ENCODE results near the gene SRSF3.
"Not testable (repeated sequence)": the region's sequence is repeated elsewhere in the genome, so short reads cannot be mapped to it uniquely, and the experiment has no call there.

SRSF3 gene

GRCh38 chr6:36650848-36651478 lies 56.8 kb downstream of the SRSF3 start:
- H3K4me3 ChIP-seq (ENCODE audit: low read length), result no peak overlapping the region
- H3K27me3 ChIP-seq (ENCODE audit: control insufficient read depth, insufficient read depth, low read length), result no peaks in the 10 kb centered on the region
- H3K9ac ChIP-seq (ENCODE audit: low read length), result no peak overlapping the region
- no peaks in the 10 kb centered on the region for H3K36me3 ChIP-seq (ENCODE audit: control insufficient read depth, insufficient read depth, low read length)
- peaks cover 6% of the 10 kb centered on the region for H3K4me1 ChIP-seq (ENCODE audit: control insufficient read depth, insufficient read depth, low read length)
- H3K9me3 ChIP-seq (ENCODE audit: control insufficient read depth, low read length), result no peaks in the 10 kb centered on the region

DNA sequence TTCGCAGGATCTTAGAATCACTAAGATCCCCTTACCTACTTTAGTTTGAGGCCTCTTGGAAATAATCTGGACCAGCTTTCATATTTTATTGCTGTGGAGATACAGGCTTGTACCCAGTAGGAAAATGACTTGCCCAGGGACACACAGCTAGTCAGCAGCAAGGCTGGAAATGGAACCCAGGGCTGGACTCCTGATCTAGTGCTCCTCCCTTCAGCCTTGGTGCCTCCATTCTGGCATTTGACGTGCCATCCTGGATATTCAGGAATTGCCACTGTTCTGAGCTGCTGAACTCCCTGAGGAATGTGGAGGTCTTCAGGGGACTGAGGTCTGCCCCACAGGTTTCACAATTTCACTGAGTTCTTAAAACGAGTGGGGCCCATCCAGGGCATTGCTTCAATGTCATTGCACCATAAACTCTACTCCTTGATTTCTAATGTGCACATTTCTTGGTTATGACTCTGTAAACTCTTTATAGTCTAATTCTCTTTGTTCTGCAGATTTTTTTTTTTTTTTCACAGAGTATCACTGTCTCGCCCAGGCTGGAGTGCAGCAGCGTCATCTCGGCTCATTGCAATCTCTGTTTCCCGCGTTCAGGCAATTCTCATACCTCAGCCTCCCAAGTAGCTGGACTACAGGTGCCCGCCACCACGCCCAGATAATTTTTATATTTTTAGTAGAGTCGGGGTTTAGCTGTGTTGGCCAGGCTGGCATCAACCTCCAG lies 57.7 kb downstream of the SRSF3 start:
- Histone ChIP-seq H3K9me3 (ENCODE audit: control insufficient read depth, low read length) (no peaks in the 10 kb centered on the region), H3K36me3 (ENCODE audit: control insufficient read depth, insufficient read depth, low read length) (no peaks in the 10 kb centered on the region), H3K4me3 (ENCODE audit: low read length) (no peak overlapping the region), H3K4me1 (ENCODE audit: control insufficient read depth, insufficient read depth, low read length) (peaks cover 6% of the 10 kb centered on the region), H3K9ac (ENCODE audit: low read length) (no peak overlapping the region), H3K27me3 (ENCODE audit: control insufficient read depth, insufficient read depth, low read length) (no peaks in the 10 kb centered on the region)

DNA sequence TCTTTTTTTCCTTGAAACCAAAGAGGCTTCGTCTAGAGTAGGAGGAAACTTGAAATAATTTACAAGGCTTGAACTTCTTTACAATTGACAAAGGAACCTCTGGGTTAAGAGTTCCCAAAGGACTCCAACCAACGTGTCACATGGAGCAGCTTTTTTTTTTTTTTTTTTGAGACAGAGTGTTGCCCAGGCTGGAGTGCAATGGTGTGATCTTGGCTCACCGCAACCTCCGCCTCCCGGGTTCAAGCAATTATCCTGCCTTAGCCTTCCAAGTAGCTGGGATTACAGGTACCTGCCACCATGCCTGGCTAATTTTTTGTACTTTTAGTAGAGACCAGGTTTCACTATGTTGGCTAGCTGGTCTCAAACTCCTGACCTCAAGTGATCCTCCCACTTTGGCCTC lies 60.3 kb downstream of the SRSF3 start:
- not testable (repeated sequence) for H3K4me1 ChIP-seq (ENCODE audit: control insufficient read depth, insufficient read depth, low read length); H3K4me3 ChIP-seq (ENCODE audit: low read length); H3K36me3 ChIP-seq (ENCODE audit: control insufficient read depth, insufficient read depth, low read length); H3K9me3 ChIP-seq (ENCODE audit: control insufficient read depth, low read length); H3K9ac ChIP-seq (ENCODE audit: low read length); H3K27me3 ChIP-seq (ENCODE audit: control insufficient read depth, insufficient read depth, low read length)

All from mucosa of stomach (tissue), 1 donor.